Right lobe of liver (tissue), 6 donors: ENCODE data around the gene SNAP47. TPM values are rescaled to one million over a fixed set of nuclear protein-coding genes. Genes with fewer than 3 reads are reported as not detected.
A peak's percentile ranks its signal among the peaks of the same experiment; 100 is the strongest.

ENCODE experiments used
- ATAC-seq, 4 donors: fragments of 200-7000 bp; cut with Tn5 transposase; one replicate each; pipeline ENCODE4 v1.9.1; 2020; ENCODE audit warnings: mild to moderate bottlenecking in 4 of 4, moderate library complexity in 4 of 4
- DNase-seq, 3 donors: peaks; one replicate each; pipeline ENCODE4 v3.0.0-alpha.2; 2020
- H3K27ac ChIP-seq, 3 donors: fragments of 200-600 bp; one replicate each; pipeline ENCODE4 v1.8.0; 2022
- H3K27me3 ChIP-seq, 2 donors: fragments of 200-600 bp; one replicate each; pipeline ENCODE4 v1.8.0; 2022
- H3K36me3 ChIP-seq, 4 donors: fragments of 200-600 bp; sonication (generic) in 1 of 4; one replicate each; pipeline versions ENCODE4 v1.5.1 to v1.8.0; 2017 to 2022; ENCODE audit warnings: control low read depth in 1 of 4
- H3K4me1 ChIP-seq, 4 donors: fragments of 200-600 bp; sonication (generic) in 1 of 4; one replicate each; pipeline versions ENCODE4 v1.5.1 to v1.8.0; 2017 to 2022; ENCODE audit warnings: control low read depth in 1 of 4
- H3K4me3 ChIP-seq, 3 donors: fragments of 200-600 bp; one replicate each; pipeline ENCODE4 v1.8.0; 2022
- H3K9me3 ChIP-seq, 4 donors: fragments of 200-600 bp; sonication (generic) in 1 of 4; one replicate each; pipeline versions ENCODE4 v1.5.1 to v1.8.0; 2017 to 2022; ENCODE audit warnings: control low read depth in 1 of 4
- CTCF ChIP-seq, 4 donors: fragments of 200-600 bp in 3 of 4; fragments of 450-650 bp in 1 of 4; IDR thresholded peaks; one replicate each; pipeline versions ENCODE4 v1.5.1 to v1.8.0; 2016 to 2022; ENCODE audit warnings: antibody characterized with exemption in 4 of 4, mild to moderate bottlenecking in 2 of 4
- POLR2A ChIP-seq: fragments of 450-650 bp; IDR thresholded peaks from one replicate; pipeline ENCODE4 v1.6.1; 2017; ENCODE audit warnings: antibody characterized with exemption, mild to moderate bottlenecking
- WGBS: methylation state at CpG from one replicate; pipeline ENCODE4 v1.1.6; 2018; ENCODE audit warnings: low coverage, low lambda C conversion rate; ENCODE audit not compliant: insufficient coverage; ENCODE audit errors: missing lambda C conversion rate; 5-methylcytosine and 5-hydroxymethylcytosine counted together
- intact Hi-C, 2 donors: fragments of 100-400 bp; cut with DNase I; formaldehyde crosslinking; loops; one replicate each; pipeline versions ENCODE4 v1.11.2 to v1.14.1; 2022
- total RNA-seq, 6 experiments: library from RNA; depleted of rRNA in 2 of 6; stranded (reverse); fragments of >200 nt in 2 of 6; fragmentation: NEBNext Ultra II Directional in 3 of 6; extraction: Animal tissue kit (Norgen Biotek cat#: 25700) in 3 of 6; gene quantifications; one replicate each; pipeline versions ENCODE4 v1.1.0 to v1.2.4, GENCODE V29; 2016 to 2023
- donor health status: DM: no; HTN: yes; CAD: no.
- donor health status: DM: no; HTN: no; CAD: no.
- donor health status: DM: no; HTN: no; CAD: no.
- donor health status: DM: no; HTN: yes; CAD: no.
- donor health status: DM: no; HTN: yes; CAD: no.

The SNAP47 gene
- total RNA-seq, 6 experiments from 2014 or later: 15.2 to 32.5 (median 24.8) TPM

GRCh38 chr1:227777646-227778045 lies 42.4 kb downstream of the SNAP47 start:
- no peak for TF ChIP-seq POLR2A
- TF ChIP-seq CTCF (IDR thresholded peaks at IDR 0.05): no peak
- ATAC-seq: no peak
- Histone ChIP-seq H3K36me3 (peaks cover 0 to 5% (median 0%) of the 10 kb centered on the region in 4 donors), H3K4me3 (no peak overlapping the region), H3K9me3 (no peaks in the 10 kb centered on the region), H3K4me1 (no peaks in the 10 kb centered on the region), H3K27me3 (no peaks in the 10 kb centered on the region), H3K27ac (no peak overlapping the region)
- peak in 1 of 3 donors; percentile 27 for DNase-seq
- intact Hi-C loops: no loop called here
- WGBS: 90% methylated on average over 4 of the region's 4 CpGs

GRCh38 chr1:227778401-227778947 lies 43.2 kb downstream of the SNAP47 start:
- WGBS: no CpG with 5 or more reads among the region's 8 CpGs
- no peak for ATAC-seq
- Histone ChIP-seq H3K9me3 (no peaks in the 10 kb centered on the region), H3K36me3 (peaks cover 0 to 5% (median 0%) of the 10 kb centered on the region in 4 donors), H3K4me1 (no peaks in the 10 kb centered on the region), H3K27me3 (no peaks in the 10 kb centered on the region), H3K27ac (no peak overlapping the region), H3K4me3 (no peak overlapping the region)
- no peak for TF ChIP-seq CTCF (IDR thresholded peaks at IDR 0.05)
- TF ChIP-seq POLR2A: no peak
- intact Hi-C loops: no loop called here
- peak in 1 of 3 donors; percentile 32 for DNase-seq

- intact Hi-C loops: no loop called here
- Histone ChIP-seq H3K4me1 (no peaks in the 10 kb centered on the region), H3K27ac (no peak overlapping the region), H3K27me3 (no peaks in the 10 kb centered on the region), H3K4me3 (no peak overlapping the region), H3K9me3 (no peaks in the 10 kb centered on the region), H3K36me3 (peaks cover 0 to 5% (median 0%) of the 10 kb centered on the region in 4 donors)
- DNase-seq: peak in 2 of 3 donors; percentile 19 to 27
- no peak for ATAC-seq
- no CpG with 5 or more reads among the region's 10 CpGs for WGBS
- TF ChIP-seq POLR2A: no peak
- no peak for TF ChIP-seq CTCF (IDR thresholded peaks at IDR 0.05)
Measured at GRCh38 chr1:227779021-227779441, 43.8 kb downstream of the SNAP47 start.

GRCh38 chr1:227779685-227780084 lies 44.5 kb downstream of the SNAP47 start:
- Histone ChIP-seq H3K27ac (no peak overlapping the region), H3K27me3 (no peaks in the 10 kb centered on the region), H3K4me3 (no peak overlapping the region), H3K4me1 (no peaks in the 10 kb centered on the region), H3K36me3 (peaks cover 0 to 5% (median 0%) of the 10 kb centered on the region in 4 donors), H3K9me3 (no peaks in the 10 kb centered on the region)
- ATAC-seq (no peak), DNase-seq (peak in 2 of 3 donors; percentile 23 to 29)
- TF ChIP-seq POLR2A (no peak), CTCF (IDR thresholded peaks at IDR 0.05) (no peak)
- 92% methylated on average over 3 of the region's 7 CpGs for WGBS
- intact Hi-C loops: no loop called here
